ENCODE results near the gene REC8. TPM values are rescaled to one million over a fixed set of nuclear protein-coding genes. Genes with fewer than 3 reads are reported as not detected.

Gene REC8
- total and polyA plus RNA-seq, 2 of the 13 experiments (the other 11 are each of a cell fraction or from before 2014, with no cell fraction given) = 3.4 to 14.7 TPM

DNA sequence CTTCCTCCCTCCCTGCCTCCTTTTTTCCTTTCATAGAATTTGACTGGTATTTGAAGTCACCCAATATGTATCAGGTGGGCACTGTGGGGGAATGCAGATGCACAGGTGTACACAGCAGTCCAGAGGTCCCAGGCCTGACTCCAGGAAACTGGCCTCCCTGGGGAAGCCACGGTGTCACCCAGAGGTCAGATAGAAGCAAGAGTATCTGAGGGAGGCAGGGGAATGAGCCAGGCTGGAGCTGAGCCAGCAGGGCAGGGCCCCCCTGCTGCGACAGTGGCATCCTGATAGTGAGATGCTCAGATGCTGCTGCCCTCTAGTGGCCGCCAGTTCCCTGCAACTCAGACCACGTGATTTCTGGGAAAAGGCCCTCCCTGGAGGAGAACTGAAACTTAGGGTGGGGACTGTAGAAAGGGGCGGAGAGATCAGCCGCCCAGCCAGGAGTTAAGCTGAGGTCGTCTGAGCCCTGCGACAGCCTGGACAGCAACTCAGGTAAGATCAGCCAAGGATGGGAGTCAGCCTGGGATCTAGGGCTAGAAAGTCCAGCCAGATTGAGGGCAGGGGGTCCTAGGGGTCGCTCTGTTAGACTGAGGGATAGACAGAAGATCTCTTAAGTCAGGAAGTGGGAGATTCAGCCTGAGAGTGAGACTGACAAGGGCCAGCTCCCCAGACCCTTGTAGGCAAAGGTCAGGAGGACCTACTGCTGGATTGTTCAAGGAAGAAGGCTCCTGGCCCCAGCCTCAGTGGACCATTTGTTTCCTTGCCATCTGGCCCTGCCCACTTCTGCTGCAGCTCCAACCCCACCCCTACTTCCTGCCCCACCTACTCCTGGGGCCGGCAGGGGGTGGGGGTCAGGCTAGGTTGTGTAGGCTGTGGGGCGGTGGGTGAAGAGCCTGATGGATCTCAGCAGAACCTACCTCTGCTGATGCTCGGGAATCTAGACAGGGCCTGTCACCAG, 10.8 kb upstream of the REC8 start, which contains the start of gene IRF9 (continued):
- no peak for TF ChIP-seq AKNA (CRISPR knock-in tag; IDR thresholded peaks at IDR 0.05; ENCODE audit: borderline replicate concordance)
- TF ChIP-seq NR2F1 (CRISPR knock-in tag; IDR thresholded peaks at IDR 0.05) = peak; percentile 75 to 93; a peak in 3 of 4 replicates
- TF ChIP-seq, protein P1, sequence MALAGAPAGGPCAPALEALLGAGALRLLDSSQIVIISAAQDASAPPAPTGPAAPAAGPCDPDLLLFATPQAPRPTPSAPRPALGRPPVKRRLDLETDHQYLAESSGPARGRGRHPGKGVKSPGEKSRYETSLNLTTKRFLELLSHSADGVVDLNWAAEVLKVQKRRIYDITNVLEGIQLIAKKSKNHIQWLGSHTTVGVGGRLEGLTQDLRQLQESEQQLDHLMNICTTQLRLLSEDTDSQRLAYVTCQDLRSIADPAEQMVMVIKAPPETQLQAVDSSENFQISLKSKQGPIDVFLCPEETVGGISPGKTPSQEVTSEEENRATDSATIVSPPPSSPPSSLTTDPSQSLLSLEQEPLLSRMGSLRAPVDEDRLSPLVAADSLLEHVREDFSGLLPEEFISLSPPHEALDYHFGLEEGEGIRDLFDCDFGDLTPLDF (CRISPR knock-in tag; IDR thresholded peaks at IDR 0.05) = no peak
- no peak for TF ChIP-seq ZFP36 (IDR thresholded peaks at IDR 0.05; ENCODE audit: borderline replicate concordance, low read depth, low read length, partially characterized antibody)
- TF ChIP-seq, protein P2, sequence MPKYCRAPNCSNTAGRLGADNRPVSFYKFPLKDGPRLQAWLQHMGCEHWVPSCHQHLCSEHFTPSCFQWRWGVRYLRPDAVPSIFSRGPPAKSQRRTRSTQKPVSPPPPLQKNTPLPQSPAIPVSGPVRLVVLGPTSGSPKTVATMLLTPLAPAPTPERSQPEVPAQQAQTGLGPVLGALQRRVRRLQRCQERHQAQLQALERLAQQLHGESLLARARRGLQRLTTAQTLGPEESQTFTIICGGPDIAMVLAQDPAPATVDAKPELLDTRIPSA (CRISPR knock-in tag; IDR thresholded peaks at IDR 0.05; ENCODE audit: borderline replicate concordance) = no peak
- TF ChIP-seq SRSF1 (optimal IDR thresholded peaks at IDR 0.05; ENCODE audit: low read depth, low read length) = peak; percentile 87
- peak; percentile 98 for TF ChIP-seq ZNF335 (CRISPR knock-in tag; IDR thresholded peaks at IDR 0.05)
- peak; percentile 62; the same call in 1 of the 2 replicates for TF ChIP-seq ZBTB7A (CRISPR knock-in tag; IDR thresholded peaks at IDR 0.05)
- TF ChIP-seq NFE2L2 (IDR thresholded peaks at IDR 0.05; ENCODE audit: low read length) = peak; percentile 11; the same call in 1 of the 2 replicates
- peak; percentile 99 for TF ChIP-seq SSRP1 (CRISPR knock-in tag; IDR thresholded peaks at IDR 0.05)
- TF ChIP-seq, protein P3, sequence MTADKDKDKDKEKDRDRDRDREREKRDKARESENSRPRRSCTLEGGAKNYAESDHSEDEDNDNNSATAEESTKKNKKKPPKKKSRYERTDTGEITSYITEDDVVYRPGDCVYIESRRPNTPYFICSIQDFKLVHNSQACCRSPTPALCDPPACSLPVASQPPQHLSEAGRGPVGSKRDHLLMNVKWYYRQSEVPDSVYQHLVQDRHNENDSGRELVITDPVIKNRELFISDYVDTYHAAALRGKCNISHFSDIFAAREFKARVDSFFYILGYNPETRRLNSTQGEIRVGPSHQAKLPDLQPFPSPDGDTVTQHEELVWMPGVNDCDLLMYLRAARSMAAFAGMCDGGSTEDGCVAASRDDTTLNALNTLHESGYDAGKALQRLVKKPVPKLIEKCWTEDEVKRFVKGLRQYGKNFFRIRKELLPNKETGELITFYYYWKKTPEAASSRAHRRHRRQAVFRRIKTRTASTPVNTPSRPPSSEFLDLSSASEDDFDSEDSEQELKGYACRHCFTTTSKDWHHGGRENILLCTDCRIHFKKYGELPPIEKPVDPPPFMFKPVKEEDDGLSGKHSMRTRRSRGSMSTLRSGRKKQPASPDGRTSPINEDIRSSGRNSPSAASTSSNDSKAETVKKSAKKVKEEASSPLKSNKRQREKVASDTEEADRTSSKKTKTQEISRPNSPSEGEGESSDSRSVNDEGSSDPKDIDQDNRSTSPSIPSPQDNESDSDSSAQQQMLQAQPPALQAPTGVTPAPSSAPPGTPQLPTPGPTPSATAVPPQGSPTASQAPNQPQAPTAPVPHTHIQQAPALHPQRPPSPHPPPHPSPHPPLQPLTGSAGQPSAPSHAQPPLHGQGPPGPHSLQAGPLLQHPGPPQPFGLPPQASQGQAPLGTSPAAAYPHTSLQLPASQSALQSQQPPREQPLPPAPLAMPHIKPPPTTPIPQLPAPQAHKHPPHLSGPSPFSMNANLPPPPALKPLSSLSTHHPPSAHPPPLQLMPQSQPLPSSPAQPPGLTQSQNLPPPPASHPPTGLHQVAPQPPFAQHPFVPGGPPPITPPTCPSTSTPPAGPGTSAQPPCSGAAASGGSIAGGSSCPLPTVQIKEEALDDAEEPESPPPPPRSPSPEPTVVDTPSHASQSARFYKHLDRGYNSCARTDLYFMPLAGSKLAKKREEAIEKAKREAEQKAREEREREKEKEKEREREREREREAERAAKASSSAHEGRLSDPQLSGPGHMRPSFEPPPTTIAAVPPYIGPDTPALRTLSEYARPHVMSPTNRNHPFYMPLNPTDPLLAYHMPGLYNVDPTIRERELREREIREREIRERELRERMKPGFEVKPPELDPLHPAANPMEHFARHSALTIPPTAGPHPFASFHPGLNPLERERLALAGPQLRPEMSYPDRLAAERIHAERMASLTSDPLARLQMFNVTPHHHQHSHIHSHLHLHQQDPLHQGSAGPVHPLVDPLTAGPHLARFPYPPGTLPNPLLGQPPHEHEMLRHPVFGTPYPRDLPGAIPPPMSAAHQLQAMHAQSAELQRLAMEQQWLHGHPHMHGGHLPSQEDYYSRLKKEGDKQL (CRISPR knock-in tag; IDR thresholded peaks at IDR 0.05; ENCODE audit: low read depth) = peak; percentile 85; the same call in 1 of the 2 replicates
- TF ChIP-seq ZNF570 (CRISPR knock-in tag; IDR thresholded peaks at IDR 0.05; ENCODE audit: borderline replicate concordance) = no peak

Measured in HepG2 (cell line).